ENCODE results near the gene RPUSD2. TPM values are rescaled to one million over a fixed set of nuclear protein-coding genes. Genes with fewer than 3 reads are reported as not detected.

Gene RPUSD2
- total and polyA plus RNA-seq, 2 experiments from 2014 or later, result 22.0 to 25.5 TPM

GRCh38 chr15:40563426-40563825 lies 5.7 kb upstream of the RPUSD2 start (continued):
- no peak for TF ChIP-seq ZNF462 (CRISPR knock-in tag; IDR thresholded peaks at IDR 0.05)

- Mint-ChIP-seq H3K4me1 (peaks cover 16% of the 10 kb centered on the region), H3K4me3 (peak within 1 kb of the TSS; percentile 92), H3K36me3 (ENCODE audit: low read depth) (no peaks in the 10 kb centered on the region), H3K9me3 (no peaks in the 10 kb centered on the region), H3K27me3 (ENCODE audit: insufficient read depth, low read depth, poor library complexity) (peaks cover 14% of the 10 kb centered on the region), H3K27ac (peak within 1 kb of the TSS; percentile 90)
- H3F3A ChIP-seq (replicated peaks; ENCODE audit: low read depth), result no peaks in the 10 kb centered on the region
- no peaks in the 10 kb centered on the region for H3K9me2 ChIP-seq (ENCODE audit: insufficient read depth)
- ATAC-seq, result peak; percentile 92
- H3K36me3 ChIP-seq (ENCODE audit: insufficient read depth), result no peaks in the 10 kb centered on the region
- H3K4me3 ChIP-seq, result peak within 1 kb of the TSS; percentile 64
- H4K20me1 ChIP-seq (replicated peaks; ENCODE audit: insufficient read depth), result peaks cover 3% of the 10 kb centered on the region; the same call in 1 of the 2 replicates
- H3K27ac ChIP-seq (ENCODE audit: low read depth), result peak within 1 kb of the TSS; percentile 48; the same call in 1 of the 2 replicates
- H3K79me2 ChIP-seq (replicated peaks; ENCODE audit: insufficient read depth), result peaks cover 7% of the 10 kb centered on the region
- no peak for TF ChIP-seq EZH2phosphoT487 (IDR thresholded peaks at IDR 0.05; ENCODE audit: unreplicated experiment)
- TF ChIP-seq CREB1 (CRISPR knock-in tag; IDR thresholded peaks at IDR 0.05; ENCODE audit: low read depth), result peak; percentile 75
- peak; percentile 91 for TF ChIP-seq POLR2AphosphoS5 (IDR thresholded peaks at IDR 0.05; ENCODE audit: low read depth)
- TF ChIP-seq ZNF331 (CRISPR knock-in tag; IDR thresholded peaks at IDR 0.05; ENCODE audit: low read depth), result no peak
- TF ChIP-seq CTCF (conservative IDR thresholded peaks at IDR 0.05; ENCODE audit: low read depth in 2 of 2), result no peak
- no peak for TF ChIP-seq ZNF114 (CRISPR knock-in tag; IDR thresholded peaks at IDR 0.05)
- TF ChIP-seq ETS1 (IDR thresholded peaks at IDR 0.05), result no peak
- TF ChIP-seq REST (IDR thresholded peaks at IDR 0.05; ENCODE audit: unreplicated experiment), result no peak
- no peak for TF ChIP-seq EZH2 (IDR thresholded peaks at IDR 0.05; ENCODE audit: low read depth, unreplicated experiment)
- peak within 1 kb of the TSS; percentile 77 for H3K4me2 ChIP-seq
- peak within 1 kb of the TSS; percentile 67; the same call in 1 of the 2 replicates for H2AFZ ChIP-seq
- no peaks in the 10 kb centered on the region for H3K27me3 ChIP-seq (ENCODE audit: insufficient read depth)
- DNase-seq (ENCODE audit: low spot score), result peak; percentile 100
- peaks cover 10% of the 10 kb centered on the region; the same call in 1 of the 2 replicates for H3K4me1 ChIP-seq (ENCODE audit: insufficient read depth)
These were observed 4.3 kb upstream of the RPUSD2 start, which contains the start of gene CCDC32 for GRCh38 chr15:40564591-40565332. Gene CCDC32 (minus strand): TSS chr15:40565042. CDS start chr15:40563015, 2,027 bp downstream.
